B cell (primary cell): ENCODE measurements around the gene RCAN3.

ENCODE experiments used
- EZH2 ChIP-seq: IDR thresholded peaks from 2 replicates; pipeline ENCODE4 v1.6.1; 2012; ENCODE audit warnings: borderline replicate concordance, low read depth, mild to moderate bottlenecking, moderate library complexity, low read length; ENCODE audit not compliant: insufficient read depth, poor library complexity, severe bottlenecking
- TF ChIP-seq, protein P1 (sequence below): fragments of 200-600 bp; IDR thresholded peaks from one replicate; pipeline ENCODE4 v1.8.0; 2022; ENCODE audit warnings: antibody characterized with exemption, mild to moderate bottlenecking

DNA sequence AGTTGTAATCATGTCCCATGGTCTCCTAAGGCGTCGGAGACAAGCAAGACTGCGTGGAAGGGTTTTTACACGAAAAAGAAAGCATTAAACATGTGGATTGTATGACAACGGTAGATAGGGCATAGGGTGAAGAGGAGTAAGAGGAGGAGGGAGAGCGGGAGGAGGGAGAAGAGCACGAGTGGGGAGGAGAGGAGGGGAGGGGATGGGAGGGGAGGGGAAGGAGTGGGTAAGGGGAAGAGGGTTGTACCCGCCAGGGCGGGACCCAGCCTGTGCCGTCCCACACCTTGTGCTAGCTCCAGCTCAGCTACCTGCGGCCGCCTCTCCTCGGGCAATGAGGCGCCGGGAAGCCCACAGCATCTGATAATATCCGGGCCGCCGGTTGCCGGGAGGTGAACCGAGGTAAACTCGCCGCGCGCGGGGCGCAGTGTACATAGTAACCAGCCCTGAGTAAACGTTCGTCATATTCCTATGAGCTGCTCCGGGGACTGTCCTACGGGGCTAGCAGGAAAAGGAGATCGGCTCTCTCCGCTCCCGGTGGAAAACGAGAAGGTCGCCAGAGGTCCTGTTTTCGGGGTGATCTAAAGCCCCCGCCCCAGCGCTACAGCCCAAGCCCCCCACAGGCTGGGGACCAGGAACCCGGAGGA is 449 bp upstream of the RCAN3 start:
- TF ChIP-seq, protein P1, sequence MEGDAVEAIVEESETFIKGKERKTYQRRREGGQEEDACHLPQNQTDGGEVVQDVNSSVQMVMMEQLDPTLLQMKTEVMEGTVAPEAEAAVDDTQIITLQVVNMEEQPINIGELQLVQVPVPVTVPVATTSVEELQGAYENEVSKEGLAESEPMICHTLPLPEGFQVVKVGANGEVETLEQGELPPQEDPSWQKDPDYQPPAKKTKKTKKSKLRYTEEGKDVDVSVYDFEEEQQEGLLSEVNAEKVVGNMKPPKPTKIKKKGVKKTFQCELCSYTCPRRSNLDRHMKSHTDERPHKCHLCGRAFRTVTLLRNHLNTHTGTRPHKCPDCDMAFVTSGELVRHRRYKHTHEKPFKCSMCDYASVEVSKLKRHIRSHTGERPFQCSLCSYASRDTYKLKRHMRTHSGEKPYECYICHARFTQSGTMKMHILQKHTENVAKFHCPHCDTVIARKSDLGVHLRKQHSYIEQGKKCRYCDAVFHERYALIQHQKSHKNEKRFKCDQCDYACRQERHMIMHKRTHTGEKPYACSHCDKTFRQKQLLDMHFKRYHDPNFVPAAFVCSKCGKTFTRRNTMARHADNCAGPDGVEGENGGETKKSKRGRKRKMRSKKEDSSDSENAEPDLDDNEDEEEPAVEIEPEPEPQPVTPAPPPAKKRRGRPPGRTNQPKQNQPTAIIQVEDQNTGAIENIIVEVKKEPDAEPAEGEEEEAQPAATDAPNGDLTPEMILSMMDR, result no peak
- TF ChIP-seq EZH2, result no peak
